ENCODE measurements around the gene ECE1.

DNA sequence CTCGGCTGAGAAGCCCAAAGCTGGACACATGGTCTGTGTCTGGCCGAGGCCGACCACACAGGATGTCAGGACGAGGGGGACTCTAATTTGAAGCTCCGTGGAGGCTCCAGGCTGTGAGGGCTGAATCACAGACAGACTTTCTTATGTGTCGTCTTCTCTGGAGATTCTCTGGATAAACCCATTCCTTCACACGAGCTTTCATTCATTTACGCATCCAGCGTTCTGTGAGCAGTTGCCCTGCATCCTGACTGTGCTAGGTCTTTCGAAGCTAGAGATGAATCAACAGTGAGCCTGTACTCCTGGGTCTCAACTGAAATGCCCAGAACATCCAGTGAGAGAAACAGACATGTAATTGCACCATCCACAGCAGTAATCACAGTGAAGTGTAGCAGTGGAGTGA, 49.6 kb downstream of the ECE1 start:
- TF ChIP-seq, protein P1, sequence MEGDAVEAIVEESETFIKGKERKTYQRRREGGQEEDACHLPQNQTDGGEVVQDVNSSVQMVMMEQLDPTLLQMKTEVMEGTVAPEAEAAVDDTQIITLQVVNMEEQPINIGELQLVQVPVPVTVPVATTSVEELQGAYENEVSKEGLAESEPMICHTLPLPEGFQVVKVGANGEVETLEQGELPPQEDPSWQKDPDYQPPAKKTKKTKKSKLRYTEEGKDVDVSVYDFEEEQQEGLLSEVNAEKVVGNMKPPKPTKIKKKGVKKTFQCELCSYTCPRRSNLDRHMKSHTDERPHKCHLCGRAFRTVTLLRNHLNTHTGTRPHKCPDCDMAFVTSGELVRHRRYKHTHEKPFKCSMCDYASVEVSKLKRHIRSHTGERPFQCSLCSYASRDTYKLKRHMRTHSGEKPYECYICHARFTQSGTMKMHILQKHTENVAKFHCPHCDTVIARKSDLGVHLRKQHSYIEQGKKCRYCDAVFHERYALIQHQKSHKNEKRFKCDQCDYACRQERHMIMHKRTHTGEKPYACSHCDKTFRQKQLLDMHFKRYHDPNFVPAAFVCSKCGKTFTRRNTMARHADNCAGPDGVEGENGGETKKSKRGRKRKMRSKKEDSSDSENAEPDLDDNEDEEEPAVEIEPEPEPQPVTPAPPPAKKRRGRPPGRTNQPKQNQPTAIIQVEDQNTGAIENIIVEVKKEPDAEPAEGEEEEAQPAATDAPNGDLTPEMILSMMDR (IDR thresholded peaks at IDR 0.05): no peak
- TF ChIP-seq POLR2A (IDR thresholded peaks at IDR 0.05): no peak
